ENCODE results near the gene PYCARD. TPM values are rescaled to one million over a fixed set of nuclear protein-coding genes. Genes with fewer than 3 reads are reported as not detected.

PYCARD gene
- total and polyA plus RNA-seq, 2 experiments from 2014 or later = 53.1 to 54.0 TPM

GRCh38 chr16:31194898-31195297 lies 7.7 kb downstream of the PYCARD start:
- Histone ChIP-seq H3K79me2 (replicated peaks; ENCODE audit: insufficient read depth) (peaks cover 30% of the 10 kb centered on the region), H3K9me2 (ENCODE audit: insufficient read depth) (no peaks in the 10 kb centered on the region), H4K20me1 (replicated peaks; ENCODE audit: insufficient read depth) (peaks cover 91% of the 10 kb centered on the region), H3K27ac (ENCODE audit: low read depth) (no peak overlapping the region), H3K4me3 (no peak overlapping the region), H3F3A (replicated peaks; ENCODE audit: low read depth) (peaks cover 82% of the 10 kb centered on the region), H3K4me1 (ENCODE audit: insufficient read depth) (no peaks in the 10 kb centered on the region), H2AFZ (no peak overlapping the region), H3K4me2 (no peak overlapping the region), H3K27me3 (ENCODE audit: insufficient read depth) (no peaks in the 10 kb centered on the region), H3K36me3 (ENCODE audit: insufficient read depth) (peaks cover 66% of the 10 kb centered on the region)
- ATAC-seq (no peak), DNase-seq (ENCODE audit: low spot score) (no peak)
- Mint-ChIP-seq H3K27me3 (ENCODE audit: insufficient read depth, low read depth, poor library complexity) (peaks cover 15% of the 10 kb centered on the region), H3K27ac (no peak overlapping the region), H3K4me3 (no peak overlapping the region), H3K36me3 (ENCODE audit: low read depth) (peaks cover 96% of the 10 kb centered on the region), H3K9me3 (peaks cover 3% of the 10 kb centered on the region; the same call in 1 of the 3 replicates), H3K4me1 (peaks cover 3% of the 10 kb centered on the region; the same call in 2 of the 3 replicates)
- TF ChIP-seq EZH2 (IDR thresholded peaks at IDR 0.05; ENCODE audit: low read depth, unreplicated experiment) (no peak), ETS1 (IDR thresholded peaks at IDR 0.05) (no peak), ZNF331 (CRISPR knock-in tag; IDR thresholded peaks at IDR 0.05; ENCODE audit: low read depth) (no peak), CREB1 (CRISPR knock-in tag; IDR thresholded peaks at IDR 0.05; ENCODE audit: low read depth) (no peak), ZNF114 (CRISPR knock-in tag; IDR thresholded peaks at IDR 0.05) (no peak), POLR2AphosphoS5 (IDR thresholded peaks at IDR 0.05; ENCODE audit: low read depth) (peak; percentile 21; the same call in 1 of the 2 replicates)

- H3K4me3 Mint-ChIP-seq = no peak overlapping the region
- H3K4me3 ChIP-seq = no peak overlapping the region
- H3K9me3 Mint-ChIP-seq = peaks cover 3% of the 10 kb centered on the region; the same call in 1 of the 3 replicates
- peaks cover 83% of the 10 kb centered on the region for H3F3A ChIP-seq (replicated peaks; ENCODE audit: low read depth)
- H3K4me1 ChIP-seq (ENCODE audit: insufficient read depth) = no peaks in the 10 kb centered on the region
- no peak overlapping the region for H3K4me2 ChIP-seq
- TF ChIP-seq ZNF462 (CRISPR knock-in tag; IDR thresholded peaks at IDR 0.05) (no peak), REST (IDR thresholded peaks at IDR 0.05; ENCODE audit: unreplicated experiment) (no peak), POLR2AphosphoS5 (IDR thresholded peaks at IDR 0.05; ENCODE audit: low read depth) (no peak), STAT1 (IDR thresholded peaks at IDR 0.05; ENCODE audit: unreplicated experiment) (no peak), NANOG (IDR thresholded peaks at IDR 0.05; ENCODE audit: borderline replicate concordance) (no peak), ETS1 (IDR thresholded peaks at IDR 0.05) (no peak)
- H3K36me3 Mint-ChIP-seq (ENCODE audit: low read depth) = peaks cover 98% of the 10 kb centered on the region
- ATAC-seq = no peak
- no peaks in the 10 kb centered on the region for H3K9me2 ChIP-seq (ENCODE audit: insufficient read depth)
- H3K36me3 ChIP-seq (ENCODE audit: insufficient read depth) = peaks cover 77% of the 10 kb centered on the region
- H3K27ac Mint-ChIP-seq = no peak overlapping the region
- peaks cover 91% of the 10 kb centered on the region for H4K20me1 ChIP-seq (replicated peaks; ENCODE audit: insufficient read depth)
- H3K79me2 ChIP-seq (replicated peaks; ENCODE audit: insufficient read depth) = peaks cover 40% of the 10 kb centered on the region
- H3K27me3 Mint-ChIP-seq (ENCODE audit: insufficient read depth, low read depth, poor library complexity) = peaks cover 15% of the 10 kb centered on the region
- no peak for DNase-seq (ENCODE audit: low spot score)
- no peak overlapping the region for H2AFZ ChIP-seq
- H3K4me1 Mint-ChIP-seq = no peaks in the 10 kb centered on the region; the same call in 2 of the 3 replicates
- peak overlapping the region; percentile 45; the same call in 1 of the 2 replicates for H3K27ac ChIP-seq (ENCODE audit: low read depth)
- H3K27me3 ChIP-seq (ENCODE audit: insufficient read depth) = no peaks in the 10 kb centered on the region
Measured at GRCh38 chr16:31193874-31194273, 8.7 kb downstream of the PYCARD start.

All from GM23338 (cell line).